DMS79 (cell line): ENCODE measurements around the gene FOXL3.
"Not testable (repeated sequence)": the region's sequence is repeated elsewhere in the genome, so short reads cannot be mapped to it uniquely, and the experiment has no call there.

Source experiments
- DNase-seq: peaks from one replicate; lab custom pipeline; 2025; lab: John Stamatoyannopoulos, UW

The FOXL3 gene

DNA sequence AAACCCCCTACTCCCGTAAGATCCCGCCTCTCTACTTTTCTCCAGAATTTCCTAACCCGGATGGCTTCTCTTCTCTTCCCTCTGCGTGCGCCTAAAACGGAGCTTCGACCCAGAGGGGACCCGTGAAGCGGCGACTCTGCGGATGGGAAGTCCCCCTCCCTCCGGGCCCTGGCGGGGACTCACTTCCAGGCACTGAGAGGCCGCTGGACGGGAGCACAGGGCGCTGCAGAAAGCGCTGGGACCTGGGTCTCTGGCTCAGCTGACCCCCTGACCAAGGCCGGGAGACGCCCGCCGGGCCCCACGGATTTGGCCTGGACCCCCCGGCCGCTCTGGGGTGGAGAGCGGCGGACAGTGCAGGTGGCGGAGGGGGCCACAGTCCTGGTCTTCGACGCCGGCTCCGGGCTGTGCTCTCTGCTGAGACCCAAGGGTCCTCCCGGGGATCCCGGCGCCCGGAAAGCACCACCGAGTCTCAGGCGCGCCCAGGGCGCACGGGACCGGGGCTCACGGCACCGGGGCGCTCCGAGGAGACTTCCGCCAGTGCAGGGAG lies 688 bp upstream of the FOXL3 start:
- DNase-seq = no peak

DNA sequence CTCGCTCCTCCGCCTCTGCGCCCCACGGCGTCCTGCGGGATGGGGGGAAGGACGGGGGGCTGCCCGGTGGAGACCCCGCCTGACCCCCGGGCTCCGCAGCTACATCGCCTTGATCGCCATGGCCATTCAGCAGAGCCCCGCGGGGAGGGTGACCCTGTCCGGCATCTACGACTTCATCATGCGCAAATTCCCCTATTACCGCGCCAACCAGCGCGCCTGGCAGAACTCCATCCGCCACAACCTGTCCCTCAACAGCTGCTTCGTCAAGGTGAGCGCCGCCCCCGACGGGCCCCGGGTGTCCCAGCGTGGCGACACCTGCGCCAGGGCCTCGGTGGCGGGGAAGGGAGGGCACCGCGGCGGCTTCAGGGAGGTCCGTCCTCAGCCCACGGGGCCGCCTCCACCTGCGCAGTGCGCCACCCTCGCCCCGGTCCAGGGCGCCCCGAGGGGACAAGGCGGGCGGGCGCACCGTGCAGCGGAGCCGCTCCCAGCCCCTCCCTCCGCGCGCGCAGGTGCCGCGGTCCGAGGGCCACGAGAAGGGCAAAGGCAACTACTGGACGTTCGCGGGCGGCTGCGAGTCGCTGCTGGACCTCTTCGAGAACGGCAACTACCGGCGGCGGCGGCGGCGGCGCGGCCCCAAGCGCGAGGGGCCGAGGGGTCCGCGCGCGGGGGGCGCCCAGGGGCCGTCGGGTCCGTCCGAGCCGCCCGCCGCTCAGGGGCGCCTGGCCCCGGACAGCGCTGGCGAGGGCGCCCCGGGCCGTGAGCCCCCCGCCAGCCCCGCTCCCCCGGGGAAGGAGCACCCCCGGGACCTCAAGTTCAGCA lies 793 bp downstream of the FOXL3 start:
- DNase-seq = no peak

DNA sequence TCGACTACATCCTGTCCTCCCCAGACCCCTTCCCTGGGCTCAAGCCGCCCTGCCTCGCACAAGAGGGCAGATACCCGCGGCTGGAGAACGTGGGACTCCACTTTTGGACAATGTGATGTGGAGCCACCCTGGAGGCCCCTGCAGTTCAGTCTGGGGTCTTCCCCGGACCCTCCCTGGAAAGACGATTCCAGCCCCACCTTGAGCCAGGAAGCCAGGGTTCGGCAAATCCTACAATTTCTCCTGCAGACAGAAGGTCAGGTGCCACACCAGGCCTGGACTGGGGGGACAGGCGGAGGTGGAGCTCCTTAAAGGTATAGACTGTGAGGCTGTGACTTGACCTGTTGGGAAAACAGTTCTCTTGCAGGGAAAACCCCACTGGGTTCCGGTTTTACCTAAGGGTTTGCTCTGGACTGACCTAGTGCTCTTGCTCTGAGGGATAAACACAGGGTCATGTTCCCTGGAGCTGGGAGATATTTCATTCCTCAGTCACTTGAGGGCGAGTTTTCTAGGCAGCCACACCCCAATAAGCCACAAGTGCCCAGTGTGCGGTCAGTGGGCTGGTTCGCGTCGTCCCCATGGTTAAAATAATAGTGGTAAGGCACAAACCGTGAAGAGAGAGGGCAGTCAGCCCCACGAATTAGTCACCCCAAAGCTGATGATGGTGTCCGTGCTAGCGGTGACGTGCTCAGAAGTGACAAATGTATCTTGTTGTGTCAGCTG lies 1.6 kb downstream of the FOXL3 start:
- DNase-seq = no peak

DNA sequence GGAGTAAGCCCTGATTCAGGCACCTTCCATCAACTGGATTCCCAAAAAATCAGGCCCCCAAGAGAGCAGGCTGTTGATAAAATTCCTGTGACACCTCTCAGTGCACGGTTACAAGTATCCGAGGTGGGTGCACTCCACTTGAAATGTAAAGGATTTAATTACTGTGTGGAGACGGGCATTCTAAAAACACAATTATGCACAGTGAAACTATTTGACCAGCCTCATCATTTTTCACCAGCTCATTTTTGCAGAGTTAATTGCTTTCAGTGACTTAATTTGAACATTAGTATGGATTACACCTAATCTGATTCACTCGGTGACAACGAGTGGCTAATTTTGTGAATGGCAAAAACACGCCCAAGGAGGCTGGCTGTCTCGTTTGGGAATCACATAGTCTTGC lies 2.3 kb downstream of the FOXL3 start:
- DNase-seq = no peak

DNA sequence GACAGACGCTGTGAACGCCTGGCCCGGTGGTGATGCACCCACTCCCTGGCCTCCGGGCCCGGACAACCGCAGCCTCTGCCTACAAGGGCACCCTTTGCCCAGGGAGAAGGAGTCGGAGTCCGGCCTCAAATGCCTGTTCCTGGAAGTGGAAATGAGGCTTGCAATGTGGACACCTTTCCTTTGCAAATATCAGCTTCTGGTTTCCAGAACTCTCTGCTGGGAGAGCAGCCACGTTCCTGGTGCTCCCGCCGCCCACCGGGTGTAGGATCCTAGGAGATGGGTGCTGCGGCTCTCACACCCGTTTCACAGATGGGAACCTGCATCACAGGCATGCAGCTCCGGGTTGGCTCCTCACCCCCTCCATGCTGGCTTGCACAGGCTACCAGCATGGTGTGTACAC lies 2.9 kb downstream of the FOXL3 start:
- no peak for DNase-seq

DNA sequence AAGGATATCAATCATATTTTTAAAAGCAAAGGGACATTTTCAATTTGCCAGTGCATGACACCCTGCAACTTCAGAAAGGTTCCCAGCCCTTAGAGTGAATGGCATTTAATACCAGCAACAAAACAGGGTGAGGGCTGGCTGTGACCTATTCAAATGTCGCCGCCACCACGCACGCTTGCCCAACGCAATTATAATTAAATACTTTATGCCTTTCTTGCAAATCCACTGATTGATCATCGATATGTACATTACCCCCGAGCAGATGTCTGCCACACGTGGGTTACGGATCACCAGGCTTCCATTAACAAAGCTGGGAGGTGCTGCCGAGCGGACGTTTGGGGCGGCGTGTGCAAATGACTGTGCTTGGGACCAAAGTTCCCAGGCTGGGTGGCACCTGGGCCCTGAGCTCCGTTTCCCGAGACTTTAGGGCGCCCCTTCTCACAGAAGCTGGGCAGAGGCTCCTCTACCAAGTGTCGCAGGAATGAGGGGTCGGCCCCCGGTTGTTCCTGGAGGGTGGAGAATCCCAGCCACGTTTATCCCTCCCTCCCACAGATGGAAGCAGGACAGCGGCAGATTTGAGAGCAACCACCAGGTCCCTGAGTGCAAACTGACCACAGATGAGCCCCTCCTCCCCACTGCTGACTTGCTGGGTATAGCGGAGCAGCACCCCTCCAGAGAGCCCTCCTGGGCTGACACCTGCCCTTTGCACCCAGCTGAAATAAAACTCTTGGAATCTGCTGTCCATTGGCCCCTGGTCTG lies 3.9 kb downstream of the FOXL3 start:
- DNase-seq = no peak

DNA sequence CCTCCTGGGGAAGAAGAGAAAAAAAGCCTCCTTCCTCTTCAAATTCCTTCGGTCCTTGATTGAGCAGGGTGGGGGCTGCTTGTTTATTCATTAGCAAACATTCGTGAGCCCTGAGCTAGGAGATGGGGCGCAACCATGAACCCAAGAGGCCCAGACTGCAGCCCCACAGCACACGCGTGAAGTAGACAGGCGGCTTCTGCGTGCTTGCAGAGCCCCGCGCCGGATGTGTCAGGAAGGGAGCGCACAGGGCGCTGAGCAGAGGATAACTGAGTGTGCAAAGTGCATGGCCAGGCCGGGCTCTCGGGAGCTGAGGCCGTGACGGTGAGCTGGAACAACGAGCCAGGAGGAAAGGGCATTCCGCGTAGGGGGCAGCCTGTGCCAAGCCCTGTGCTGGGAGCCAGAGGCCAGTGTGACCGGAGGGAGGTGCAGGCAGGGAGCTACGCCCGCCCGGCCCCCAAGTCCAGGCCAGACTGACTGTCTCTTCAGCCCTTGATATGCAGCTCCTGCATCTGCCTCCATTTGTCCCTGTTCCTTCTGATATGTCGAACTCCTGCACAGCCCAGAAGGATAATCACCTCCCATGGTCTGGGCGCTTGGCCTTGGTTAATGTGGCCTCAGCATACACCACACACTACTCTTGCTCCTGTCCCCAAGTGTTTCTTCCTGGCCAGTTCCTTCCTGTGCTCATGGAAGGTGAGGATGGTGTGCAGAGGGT lies 4.6 kb downstream of the FOXL3 start:
- DNase-seq = no peak

DNA sequence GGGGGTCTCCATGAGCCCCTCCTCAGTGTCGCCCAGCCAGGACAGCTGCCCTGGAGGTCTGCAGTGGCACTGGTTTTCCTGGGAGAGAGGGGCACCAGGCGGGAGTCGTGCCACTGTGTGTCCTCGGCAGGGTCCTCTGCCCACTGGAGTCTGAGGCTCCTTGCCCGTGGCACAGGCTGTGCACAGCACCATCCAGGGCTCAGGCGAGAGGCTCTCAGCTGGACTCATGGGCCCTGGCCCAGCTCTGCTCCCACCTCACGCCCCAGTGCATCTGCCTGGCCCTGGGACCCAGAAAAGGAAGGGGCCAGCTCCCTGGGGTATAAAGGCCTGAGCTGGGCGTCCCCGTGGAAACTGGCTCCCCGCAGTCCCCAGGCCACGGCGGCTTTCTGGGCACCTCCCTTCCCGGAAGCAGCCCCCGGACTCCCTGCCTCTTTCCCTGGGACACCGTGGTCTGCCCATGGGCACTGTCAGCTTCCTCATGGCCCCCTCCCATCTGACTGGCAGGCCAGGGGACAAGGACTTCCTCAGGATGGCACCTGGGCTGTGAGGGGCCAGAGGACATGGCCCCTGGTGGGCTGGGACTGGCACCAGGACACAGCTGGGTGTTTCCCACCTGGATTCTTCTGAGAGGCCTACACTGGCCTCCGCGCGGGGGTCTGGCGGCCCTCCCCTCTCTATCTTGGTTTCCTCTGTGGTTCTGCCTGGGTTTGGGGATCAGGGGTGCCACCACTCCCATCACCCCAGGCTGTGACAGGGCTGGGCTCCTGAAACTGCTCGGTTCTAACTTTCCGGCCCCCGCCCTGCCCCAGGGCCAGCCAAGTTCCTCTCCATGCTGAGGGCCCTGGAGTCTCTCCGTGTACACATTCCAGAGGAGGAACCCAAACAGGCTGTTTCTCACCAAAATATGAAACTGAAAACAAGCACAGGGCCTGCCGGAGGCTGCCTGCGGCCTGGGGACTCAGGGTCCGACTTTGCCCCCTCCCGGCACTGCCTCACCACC lies 5.5 kb downstream of the FOXL3 start:
- no peak for DNase-seq

DNA sequence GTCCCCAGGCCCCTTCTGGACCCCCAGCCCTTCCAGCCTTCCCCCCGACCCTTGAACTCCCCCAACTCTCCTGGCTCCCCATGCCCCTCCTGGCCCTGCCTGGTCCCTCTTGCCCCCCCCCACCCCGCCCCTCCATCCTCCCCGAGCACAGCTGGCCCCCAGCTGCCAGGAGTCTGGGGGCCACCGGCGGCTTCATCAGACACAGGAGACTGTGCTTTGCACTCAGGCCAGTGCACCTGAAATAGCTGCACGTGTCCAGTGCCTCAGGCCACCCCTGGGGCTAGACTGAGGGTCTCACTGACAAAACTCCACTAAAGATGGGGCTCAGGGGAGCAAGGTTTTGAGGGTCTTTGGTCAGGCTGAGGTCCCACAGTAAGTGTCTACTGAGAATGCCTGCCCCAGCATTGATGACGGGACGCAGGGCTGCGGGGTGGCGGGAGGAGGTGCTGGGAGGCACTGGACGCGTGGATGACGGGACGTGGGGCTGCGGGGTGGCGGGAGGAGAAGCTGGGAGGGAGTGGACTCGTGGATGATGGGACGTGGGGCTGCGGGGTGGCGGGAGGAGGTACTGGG lies 6.5 kb downstream of the FOXL3 start:
- no peak for DNase-seq

DNA sequence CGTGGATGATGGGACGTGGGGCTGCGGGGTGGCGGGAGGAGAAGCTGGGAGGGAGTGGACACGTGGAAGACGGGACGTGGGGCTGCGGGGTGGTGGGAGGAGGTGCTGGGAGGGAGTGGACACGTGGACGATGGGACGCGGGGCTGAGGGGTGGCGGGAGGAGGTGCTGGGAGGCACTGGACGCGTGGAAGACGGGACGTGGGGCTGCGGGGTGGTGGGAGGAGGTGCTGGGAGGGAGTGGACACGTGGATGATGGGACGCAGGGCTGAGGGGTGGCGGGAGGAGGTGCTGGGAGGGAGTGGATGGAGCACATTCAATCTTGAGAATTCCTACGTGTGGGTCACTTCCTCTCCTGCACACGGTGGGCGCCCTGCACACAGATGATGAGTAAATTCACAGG lies 7.2 kb downstream of the FOXL3 start:
- DNase-seq = not testable (repeated sequence)

DNA sequence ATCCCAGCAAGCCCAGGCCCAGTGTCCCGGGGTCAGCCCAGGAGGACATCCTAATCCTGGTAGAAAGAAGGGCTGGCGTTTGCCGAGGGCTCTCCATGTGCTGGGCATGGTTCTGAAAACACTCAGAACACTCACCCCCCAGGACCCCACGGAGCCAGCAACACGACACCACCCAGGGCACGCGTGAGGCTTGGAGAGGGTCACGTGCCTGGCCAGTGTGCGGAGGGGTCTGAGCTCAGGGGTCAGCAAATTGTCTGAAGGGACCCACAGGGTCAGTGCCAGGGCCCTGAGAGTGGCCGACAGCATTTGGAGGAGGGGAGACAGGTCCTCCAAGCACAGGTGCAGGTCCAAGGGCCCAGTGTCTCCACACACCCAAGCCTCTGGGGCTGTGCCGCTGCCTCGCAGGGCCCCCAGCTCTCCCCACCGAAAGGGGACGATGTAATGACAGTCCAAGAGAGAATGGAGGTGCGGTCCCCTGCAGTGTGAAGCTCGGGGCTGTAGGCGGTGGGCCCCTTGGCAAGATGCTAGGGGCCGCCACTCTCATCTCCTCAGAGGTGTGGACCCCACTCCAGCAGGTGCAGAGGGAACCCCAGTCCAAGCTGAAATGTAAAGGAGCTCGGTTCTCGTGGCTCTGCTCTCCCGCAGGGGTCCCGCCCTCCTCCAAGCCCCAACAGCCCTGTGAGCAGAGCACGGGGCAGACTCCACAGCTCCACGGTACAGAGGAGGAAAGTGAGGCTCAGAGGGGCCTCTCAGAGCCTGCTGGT lies 7.8 kb downstream of the FOXL3 start:
- DNase-seq = no peak

DNA sequence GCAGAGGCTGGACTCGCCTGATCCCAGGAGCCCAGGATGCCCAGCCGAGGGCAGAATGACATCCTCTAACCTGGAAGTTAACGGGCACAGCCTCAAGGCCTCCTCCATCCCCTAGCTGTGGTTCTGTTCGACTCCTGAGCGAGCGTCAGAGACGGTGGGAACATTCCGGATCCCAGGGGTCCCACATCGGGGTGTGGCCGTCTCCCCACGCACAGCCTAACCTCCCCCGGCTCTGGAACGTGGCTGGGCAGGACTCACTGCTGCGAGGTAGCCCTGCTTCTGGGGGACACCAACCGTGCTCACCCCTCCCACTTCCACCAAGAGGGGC lies 8.4 kb downstream of the FOXL3 start:
- DNase-seq = no peak

DNA sequence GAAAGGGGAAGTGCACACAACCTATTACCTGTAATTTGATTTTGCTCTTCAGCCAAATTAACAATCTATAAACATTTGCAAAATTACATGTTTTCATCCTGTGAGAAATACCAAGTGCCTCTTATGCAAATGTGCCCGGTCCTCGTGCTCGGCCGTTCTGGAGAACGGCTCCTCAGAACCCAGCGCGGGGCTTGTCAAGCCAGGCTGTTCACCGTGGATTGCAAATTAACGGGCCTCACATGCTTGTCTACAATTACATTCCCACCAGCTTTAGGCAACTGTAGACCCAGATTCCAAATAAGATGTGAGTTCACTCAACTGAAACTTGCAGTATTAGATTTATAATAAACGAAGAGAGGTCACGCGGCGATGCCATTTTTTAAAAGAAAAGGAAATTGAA lies 8.8 kb downstream of the FOXL3 start:
- no peak for DNase-seq

DNA sequence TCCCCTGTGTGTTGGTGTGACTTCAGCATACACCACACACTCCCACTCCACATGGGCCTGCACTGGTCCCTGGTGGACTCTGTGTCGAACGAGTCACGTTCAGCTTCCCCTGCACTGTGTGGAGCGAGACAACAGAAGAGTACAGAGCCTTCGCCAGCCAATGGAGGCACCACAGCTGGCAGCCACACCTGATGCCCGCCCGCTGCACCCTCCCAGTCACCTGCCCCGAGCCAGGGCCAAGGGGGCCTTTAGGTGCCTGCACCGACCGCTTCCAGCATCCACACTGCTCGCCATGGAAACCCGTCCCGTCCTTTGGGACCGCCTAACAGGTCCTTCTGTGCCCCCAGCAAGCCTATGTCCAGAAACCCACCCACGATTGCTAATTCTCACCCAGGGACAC lies 9.2 kb downstream of the FOXL3 start:
- no peak for DNase-seq

DNA sequence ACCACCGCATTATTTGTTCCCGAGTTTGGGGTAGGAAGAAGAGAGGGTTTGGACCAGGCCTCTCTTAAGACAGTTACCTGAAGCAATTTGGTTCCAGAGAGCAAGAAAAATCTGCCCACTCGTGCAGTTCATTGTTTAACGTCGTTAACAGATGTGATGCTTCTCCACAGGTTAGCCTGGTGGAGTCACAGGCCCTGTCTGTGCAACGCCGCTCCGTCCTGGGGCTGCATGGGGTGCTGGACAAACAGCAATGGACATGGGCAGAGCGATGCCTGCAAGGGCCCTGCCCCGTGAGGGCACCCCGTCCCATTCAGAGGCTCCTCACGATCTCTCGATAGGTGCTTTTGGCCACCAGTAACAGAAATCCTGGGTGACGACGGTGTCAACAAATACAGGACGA lies 9.7 kb downstream of the FOXL3 start:
- no peak for DNase-seq

DNA sequence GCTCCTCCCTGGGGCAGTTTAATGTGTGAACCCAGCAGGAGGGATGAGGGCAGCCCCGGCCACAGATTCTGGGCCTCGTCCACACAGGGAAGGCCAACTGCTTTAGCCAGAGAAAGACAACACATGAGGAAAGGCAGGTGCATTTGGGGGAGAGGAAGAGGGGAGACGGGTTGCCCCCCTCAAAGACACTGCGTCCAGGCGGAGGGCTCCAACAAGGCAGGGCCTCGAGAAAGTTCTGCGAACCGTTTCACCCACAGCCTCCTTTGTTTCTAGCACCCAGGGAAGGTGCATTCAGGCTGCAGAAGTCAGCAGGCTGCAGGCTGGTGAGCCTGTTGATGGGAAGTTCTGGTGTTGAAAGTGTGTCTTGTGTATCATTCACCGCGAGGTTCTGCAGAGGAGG lies 10.1 kb downstream of the FOXL3 start:
- DNase-seq = no peak

DNA sequence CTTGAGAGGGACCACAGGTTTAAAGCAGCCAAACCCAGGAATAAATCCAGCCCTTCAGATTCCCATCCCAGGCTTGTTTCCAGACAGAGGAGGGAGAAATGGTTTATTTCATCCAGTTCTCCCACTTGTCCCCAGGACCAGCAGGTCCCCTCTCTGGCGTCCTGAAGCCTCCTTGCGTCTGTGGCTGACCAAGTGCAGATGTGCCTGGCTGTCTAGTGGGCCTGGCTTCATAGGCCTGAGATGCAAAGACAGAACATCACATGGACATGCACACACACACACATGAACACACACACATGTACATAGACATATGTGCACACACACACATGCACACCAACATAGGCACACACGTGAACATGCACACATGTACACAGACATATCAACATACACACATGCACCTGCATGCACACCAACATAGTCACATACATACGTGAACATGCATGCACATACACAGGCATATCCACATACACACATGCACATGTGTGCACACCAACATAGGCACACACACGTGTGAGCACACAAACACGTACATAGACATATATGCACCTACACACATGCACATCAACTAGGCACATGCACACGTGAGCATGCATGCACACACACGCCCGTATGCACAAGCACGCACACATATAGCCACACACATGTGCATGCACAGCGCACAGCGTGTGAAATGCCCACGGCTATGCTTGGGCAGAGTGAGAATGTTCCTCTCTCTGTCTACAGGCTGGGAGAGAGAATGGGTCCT lies 10.7 kb downstream of the FOXL3 start:
- no peak for DNase-seq

DNA sequence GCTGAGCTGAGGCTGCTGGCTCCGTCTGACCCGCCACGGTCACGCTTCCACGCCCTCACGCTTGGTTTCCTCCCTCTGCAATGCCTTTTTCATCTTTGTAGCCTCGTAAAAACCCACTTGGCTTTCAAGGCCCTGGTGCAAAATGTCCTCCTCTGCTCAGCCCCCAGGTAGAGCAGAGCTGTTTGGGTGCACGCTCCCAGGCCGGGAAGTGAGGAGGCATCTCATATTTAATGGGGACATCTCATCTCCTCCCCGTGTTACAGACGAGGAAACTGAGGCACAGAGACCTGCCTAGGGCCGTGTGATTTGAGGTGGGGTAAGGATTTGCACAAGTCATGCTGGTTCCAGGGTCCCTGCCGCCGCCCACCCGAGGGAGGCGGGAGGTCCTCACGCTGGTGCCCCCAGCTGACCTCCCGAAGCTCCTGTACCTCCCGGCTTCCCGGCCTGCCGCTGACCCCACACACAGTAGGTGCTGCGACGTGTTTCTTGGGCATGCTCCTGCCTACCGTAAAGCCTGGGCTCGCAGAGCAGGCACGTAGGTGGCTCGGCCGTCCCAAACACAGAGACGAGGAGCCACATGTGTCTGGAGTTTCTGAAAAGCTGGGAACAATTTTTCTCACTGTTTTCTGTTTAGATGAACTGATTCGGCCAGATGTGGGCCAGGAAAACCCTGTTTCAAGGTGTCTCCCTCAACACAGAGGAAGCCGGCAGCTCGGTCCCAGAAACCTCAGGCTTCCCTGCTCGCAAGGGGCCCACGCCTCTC lies 11.5 kb downstream of the FOXL3 start:
- DNase-seq = peak; percentile 41
